Subcutaneous adipose tissue (tissue), 4 donors: ENCODE results near the gene NCBP2L. TPM values are rescaled to one million over a fixed set of nuclear protein-coding genes. Genes with fewer than 3 reads are reported as not detected.

Experiments used
- total RNA-seq, 4 donors: library from RNA; depleted of rRNA; stranded (reverse); fragments of >200 nt; gene quantifications; one replicate each; pipeline ENCODE4 v1.1.0, GENCODE V29; 2016
- TF ChIP-seq, protein P1 (sequence below): fragments of 450-650 bp; IDR thresholded peaks from one replicate; pipeline ENCODE4 v1.5.1; 2016; ENCODE audit warnings: low read depth, mild to moderate bottlenecking, control low read depth, antibody characterized with exemption, moderate library complexity

NCBP2L gene
- total RNA-seq, 4 donors from 2014 or later: not detected

- TF ChIP-seq, protein P1, sequence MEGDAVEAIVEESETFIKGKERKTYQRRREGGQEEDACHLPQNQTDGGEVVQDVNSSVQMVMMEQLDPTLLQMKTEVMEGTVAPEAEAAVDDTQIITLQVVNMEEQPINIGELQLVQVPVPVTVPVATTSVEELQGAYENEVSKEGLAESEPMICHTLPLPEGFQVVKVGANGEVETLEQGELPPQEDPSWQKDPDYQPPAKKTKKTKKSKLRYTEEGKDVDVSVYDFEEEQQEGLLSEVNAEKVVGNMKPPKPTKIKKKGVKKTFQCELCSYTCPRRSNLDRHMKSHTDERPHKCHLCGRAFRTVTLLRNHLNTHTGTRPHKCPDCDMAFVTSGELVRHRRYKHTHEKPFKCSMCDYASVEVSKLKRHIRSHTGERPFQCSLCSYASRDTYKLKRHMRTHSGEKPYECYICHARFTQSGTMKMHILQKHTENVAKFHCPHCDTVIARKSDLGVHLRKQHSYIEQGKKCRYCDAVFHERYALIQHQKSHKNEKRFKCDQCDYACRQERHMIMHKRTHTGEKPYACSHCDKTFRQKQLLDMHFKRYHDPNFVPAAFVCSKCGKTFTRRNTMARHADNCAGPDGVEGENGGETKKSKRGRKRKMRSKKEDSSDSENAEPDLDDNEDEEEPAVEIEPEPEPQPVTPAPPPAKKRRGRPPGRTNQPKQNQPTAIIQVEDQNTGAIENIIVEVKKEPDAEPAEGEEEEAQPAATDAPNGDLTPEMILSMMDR: no peak
Observed at GRCh38 chrX:107775000-107775733, 2.4 kb upstream of the NCBP2L start.

- TF ChIP-seq, protein P1: no peak
Observed at GRCh38 chrX:107775734-107776511, 1.6 kb upstream of the NCBP2L start, which contains the start of gene TSC22D3. TSS of gene TSC22D3 (minus strand) at chrX:107775787. CDS start at chrX:107775419, 368 bp downstream.

- TF ChIP-seq, protein P1: no peak
Observed at GRCh38 chrX:107776649-107777535, 641 bp upstream of the NCBP2L start.

DNA sequence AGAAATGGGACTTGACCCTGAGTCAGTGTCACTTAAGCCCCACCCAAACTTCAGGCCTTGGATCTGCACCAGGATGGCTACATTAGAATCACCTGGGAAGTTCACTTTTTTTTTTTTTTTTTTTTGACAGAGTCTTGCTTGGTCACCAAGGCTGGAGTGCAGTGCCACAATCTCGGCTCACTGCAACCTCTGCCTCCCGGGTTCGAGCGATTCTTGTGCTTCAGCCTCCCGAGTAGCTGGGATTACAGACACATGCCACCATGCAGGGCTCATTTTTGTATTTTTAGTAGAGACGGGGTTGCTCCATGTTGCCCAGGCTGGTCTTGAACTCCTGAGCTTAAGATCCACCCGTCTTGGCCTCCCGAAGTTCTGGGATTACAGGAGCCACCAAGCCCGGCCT, 3.0 kb downstream of the NCBP2L start:
- TF ChIP-seq, protein P1: no peak

GRCh38 chrX:107787827-107788226, 10.3 kb downstream of the NCBP2L start:
- TF ChIP-seq, protein P1: no peak

DNA sequence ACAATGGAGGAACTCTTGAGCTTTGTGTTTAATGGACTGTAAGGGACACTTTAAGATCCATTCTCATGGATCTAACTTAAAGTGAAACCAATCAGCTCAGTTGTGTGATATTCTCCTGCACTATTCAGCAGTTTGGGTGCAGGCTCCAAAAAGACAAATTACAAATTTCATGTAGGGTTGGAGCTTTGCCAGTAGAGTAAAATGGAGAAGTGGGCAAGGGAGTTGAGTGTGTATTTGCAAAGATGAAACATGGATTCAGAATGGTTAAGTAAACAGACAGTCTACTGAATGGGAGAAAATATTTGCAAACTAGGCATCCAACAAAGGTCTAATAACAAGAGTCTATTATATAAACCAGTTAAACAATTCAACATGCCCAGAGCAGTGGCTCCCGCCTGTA, 26.9 kb downstream of the NCBP2L start:
- TF ChIP-seq, protein P1: no peak

GRCh38 chrX:107805179-107805578, 27.6 kb downstream of the NCBP2L start:
- TF ChIP-seq, protein P1: no peak
